ENCODE measurements around the gene FASTK. TPM values are rescaled to one million over a fixed set of nuclear protein-coding genes. Genes with fewer than 3 reads are reported as not detected.

FASTK gene
- total and polyA plus RNA-seq, 2 of the 4 experiments (the other 2 are of a cell fraction): 53.8 to 115 TPM

DNA sequence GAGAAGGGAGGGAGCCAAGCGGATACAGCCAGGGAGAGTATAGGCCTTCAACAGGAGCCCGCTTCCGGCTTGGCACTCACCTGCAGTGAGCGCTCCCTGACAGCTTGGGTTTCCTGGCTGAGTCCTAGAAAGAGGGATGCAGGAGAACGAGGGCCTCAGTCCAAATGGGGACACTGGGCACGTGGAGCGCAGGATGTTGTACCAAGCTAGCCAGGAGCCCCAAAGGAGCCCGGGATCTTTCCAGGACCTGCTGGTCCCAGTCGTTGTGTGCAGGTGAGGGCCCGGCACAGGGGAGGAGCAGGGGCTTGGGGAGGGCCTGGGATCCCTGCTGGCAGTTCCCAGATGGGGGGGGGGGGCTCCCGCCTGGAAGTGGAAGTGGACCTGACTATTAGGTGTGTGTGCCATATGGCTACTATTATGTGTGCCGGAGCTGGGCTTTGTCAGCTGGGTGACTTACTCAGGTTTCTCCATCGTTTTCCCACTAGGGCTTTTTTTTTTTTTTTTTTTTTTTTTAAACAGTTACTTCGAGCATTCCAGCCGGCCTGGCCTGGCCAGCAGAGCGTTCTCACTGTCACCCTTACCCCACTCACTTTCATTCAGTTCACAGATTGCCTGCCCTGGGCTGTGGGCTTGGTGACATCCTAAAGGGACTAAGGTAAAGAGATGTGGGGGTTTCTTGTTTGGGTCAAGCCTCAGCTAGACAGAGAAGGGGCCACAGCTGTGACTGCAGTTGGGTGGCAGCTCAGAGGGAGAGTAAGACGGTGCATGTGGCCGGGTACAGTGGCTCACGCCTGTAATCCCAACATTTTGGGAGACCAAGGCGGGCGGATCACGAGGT lies 9.5 kb upstream of the FASTK start:
- in situ Hi-C loops (cut with MboI; ENCODE audit: low sequenced_read_pairs): no loop called here
- POLR2A ChIA-PET (ENCODE audit: unreplicated experiment): no interaction called here

More for the DNA sequence above, 9.5 kb upstream of the FASTK start:
- Histone ChIP-seq H2BK120ac (ENCODE audit: low read depth, low read length) (peak overlapping the region; percentile 52), H2AFZ (replicated peaks; ENCODE audit: low read length, poor library complexity) (peak overlapping the region; percentile 34), H4K5ac (ENCODE audit: low read depth, low read length) (peak overlapping the region; percentile 4; the same call in 1 of the 2 replicates), H2AK5ac (ENCODE audit: low read depth, low read length) (peak overlapping the region; percentile 36), H4K8ac (ENCODE audit: low read depth in 2 of 2, low read length in 2 of 2) (peak overlapping the region in 1 of 2 experiments; percentile 25; a peak in 1 of 4 replicates), H2BK5ac (ENCODE audit: low read depth, low read length, poor library complexity, severe bottlenecking) (peak overlapping the region; percentile 51), H2AK9ac (replicated peaks; ENCODE audit: low read depth, low read length, poor library complexity) (peak overlapping the region; percentile 76), H3K4me2 (ENCODE audit: low read depth, low read length) (peak overlapping the region; percentile 54), H3K4me3 (ENCODE audit: insufficient read depth, low read depth, low read length) (no peak overlapping the region), H4K91ac (ENCODE audit: insufficient read depth, low read depth, low read length) (peak overlapping the region; percentile 19), H3K56ac (ENCODE audit: extremely low read depth, insufficient read depth, low read length) (peak overlapping the region; percentile 49), H3K18ac (ENCODE audit: low read depth, low read length) (no peak overlapping the region), H3K79me1 (ENCODE audit: low read depth in 1 of 2, low read length in 2 of 2) (peaks cover 4 to 68% of the 10 kb centered on the region in 2 experiments; a peak in 2 of 4 replicates), H2BK20ac (ENCODE audit: low read depth, low read length) (peak overlapping the region; percentile 2; the same call in 1 of the 2 replicates), H3K36me3 (ENCODE audit: control insufficient read depth, insufficient read depth, low read length) (peaks cover 11% of the 10 kb centered on the region; the same call in 1 of the 2 replicates), H3K27ac (ENCODE audit: insufficient read depth, low read length) (peak overlapping the region; percentile 50), H3K14ac (replicated peaks; ENCODE audit: low read depth, low read length) (no peak overlapping the region; the same call in 1 of the 2 replicates), H3K9me3 (ENCODE audit: control insufficient read depth, insufficient read depth, low read length) (no peaks in the 10 kb centered on the region), H4K20me1 (ENCODE audit: insufficient read depth, low read length) (peaks cover 76% of the 10 kb centered on the region), H3K4me1 (ENCODE audit: control insufficient read depth, insufficient read depth, low read length) (peaks cover 24% of the 10 kb centered on the region), H3K9me1 (ENCODE audit: insufficient read depth, low read length) (peaks cover 12% of the 10 kb centered on the region), H3K4ac (ENCODE audit: low read depth, low read length) (peak overlapping the region; percentile 78), H3K9ac (ENCODE audit: low read depth, low read length) (peak overlapping the region; percentile 58), H2BK15ac (ENCODE audit: low read depth, low read length) (peak overlapping the region; percentile 0; the same call in 1 of the 3 replicates), H3K27me3 (ENCODE audit: control insufficient read depth, insufficient read depth, low read length) (no peaks in the 10 kb centered on the region), H3K23ac (ENCODE audit: low read depth, low read length) (peak overlapping the region; percentile 96; the same call in 1 of the 2 replicates)
- no peak for DNase-seq
- CTCF ChIA-PET: interaction anchor here (1.0 to 1.9 kb wide), 3 partner anchors 13 to 20 kb away, joined by 3 to 5 read pairs (median 4); no protein-coding TSS in a partner anchor
- ATAC-seq (ENCODE audit: low read depth): no peak
- BruUV-seq (replicated peaks): no TSS peak
- intact Hi-C loops (cut with micrococcal nuclease) (loop anchor here (1.0 kb wide), 1 partner anchor 21 kb away; no protein-coding TSS in a partner anchor), dilution Hi-C loops (cut with HindIII; ENCODE audit: low sequenced_read_pairs, unreplicated experiment) (no loop called here)
- WGBS, 2 experiments (ENCODE audit: extremely low coverage in 2 of 2, insufficient read length in 1 of 2): 98% methylated on average over 10 of the region's 22 CpGs; no CpG with 5 or more reads in 1 of the 2 experiments
- no peak for TF ChIP-seq SMC3 (IDR thresholded peaks at IDR 0.05; ENCODE audit: low read depth, low read length)
- TF ChIP-seq MAFK (IDR thresholded peaks at IDR 0.05; ENCODE audit: low read depth, low read length): no peak
- no peak for TF ChIP-seq RAD21 (IDR thresholded peaks at IDR 0.05; ENCODE audit: low read length)
- TF ChIP-seq CHD1 (IDR thresholded peaks at IDR 0.05; ENCODE audit: low read depth, low read length): no peak
